Upper lobe of right lung (tissue), 1 donor: ENCODE data around the gene KLF13. TPM values are rescaled to one million over a fixed set of nuclear protein-coding genes. Genes with fewer than 3 reads are reported as not detected.
A peak's percentile ranks its signal among the peaks of the same experiment; 100 is the strongest.

Experiments used
- ATAC-seq: fragments of 200-7000 bp; cut with Tn5 transposase; one replicate; pipeline ENCODE4 v1.9.1; 2020; ENCODE audit warnings: mild to moderate bottlenecking, moderate library complexity
- DNase-seq: peaks from one replicate; pipeline ENCODE4 v3.0.0-alpha.2; 2020
- H3K27ac ChIP-seq: fragments of 200-600 bp; one replicate; pipeline ENCODE4 v1.8.0; 2022
- H3K27me3 ChIP-seq: fragments of 200-600 bp; one replicate; pipeline ENCODE4 v1.8.0; 2022; ENCODE audit warnings: mild to moderate bottlenecking
- H3K36me3 ChIP-seq: fragments of 200-600 bp; one replicate; pipeline ENCODE4 v1.8.0; 2022
- H3K4me1 ChIP-seq: fragments of 200-600 bp; one replicate; pipeline ENCODE4 v1.8.0; 2022
- H3K4me3 ChIP-seq: fragments of 200-600 bp; one replicate; pipeline ENCODE4 v1.8.0; 2022; ENCODE audit warnings: mild to moderate bottlenecking
- H3K9me3 ChIP-seq: fragments of 200-600 bp; one replicate; pipeline ENCODE4 v1.8.0; 2022
- intact Hi-C: fragments of 100-400 bp; cut with DNase I; formaldehyde crosslinking; loops from one replicate; pipeline ENCODE4 v1.11.0; 2022
- total RNA-seq: library from RNA; stranded (reverse); fragmentation: NEBNext Ultra II Directional; extraction: Animal tissue kit (Norgen Biotek cat#: 25700); gene quantifications from one replicate; pipeline ENCODE4 v1.2.1, GENCODE V29; 2021
- TF ChIP-seq, protein P1 (sequence below): fragments of 200-600 bp; IDR thresholded peaks from one replicate; pipeline ENCODE4 v1.8.0; 2022; ENCODE audit warnings: antibody characterized with exemption
- donor health status: DM: no; HTN: yes; CAD: no; lungs with severe emphysema.

Gene KLF13
- total RNA-seq, 1 donor from 2014 or later = 176 TPM

DNA sequence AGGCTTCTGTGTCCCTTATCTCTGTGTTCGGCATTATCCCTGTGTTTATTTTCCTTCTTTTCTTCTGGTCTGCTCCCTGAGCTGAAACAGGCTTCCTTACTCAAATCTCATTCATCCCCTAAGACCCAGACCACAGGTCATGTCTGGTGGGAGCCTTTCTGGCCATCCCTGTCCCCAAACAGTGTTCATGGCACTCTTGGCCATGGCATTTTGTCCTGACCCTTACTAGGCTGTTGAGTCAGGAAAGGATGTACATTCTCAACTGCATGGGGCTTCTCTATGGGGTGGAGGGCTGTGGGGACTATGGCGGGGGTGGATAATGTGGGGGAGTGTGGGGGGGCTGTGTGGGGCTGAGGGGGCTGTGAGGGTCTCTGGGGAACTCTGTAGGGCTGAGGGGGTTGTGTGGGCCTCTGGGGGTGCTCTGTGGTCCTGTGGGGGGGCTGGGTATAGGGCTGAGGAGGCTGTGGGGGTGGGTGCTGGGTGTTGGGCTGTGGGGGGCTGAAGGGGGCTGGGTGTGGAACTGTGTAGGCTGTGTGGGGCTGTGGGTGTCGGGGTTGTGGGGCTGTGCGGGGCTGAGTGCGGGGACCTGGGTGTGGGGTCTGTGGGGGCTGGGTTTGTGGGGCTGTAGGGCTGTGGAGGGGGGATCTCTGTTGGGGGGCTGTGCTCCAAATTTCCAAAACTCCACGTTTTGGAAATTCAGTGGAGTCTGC lies 64.3 kb downstream of the KLF13 start:
- intact Hi-C loops = no loop called here
- TF ChIP-seq, protein P1, sequence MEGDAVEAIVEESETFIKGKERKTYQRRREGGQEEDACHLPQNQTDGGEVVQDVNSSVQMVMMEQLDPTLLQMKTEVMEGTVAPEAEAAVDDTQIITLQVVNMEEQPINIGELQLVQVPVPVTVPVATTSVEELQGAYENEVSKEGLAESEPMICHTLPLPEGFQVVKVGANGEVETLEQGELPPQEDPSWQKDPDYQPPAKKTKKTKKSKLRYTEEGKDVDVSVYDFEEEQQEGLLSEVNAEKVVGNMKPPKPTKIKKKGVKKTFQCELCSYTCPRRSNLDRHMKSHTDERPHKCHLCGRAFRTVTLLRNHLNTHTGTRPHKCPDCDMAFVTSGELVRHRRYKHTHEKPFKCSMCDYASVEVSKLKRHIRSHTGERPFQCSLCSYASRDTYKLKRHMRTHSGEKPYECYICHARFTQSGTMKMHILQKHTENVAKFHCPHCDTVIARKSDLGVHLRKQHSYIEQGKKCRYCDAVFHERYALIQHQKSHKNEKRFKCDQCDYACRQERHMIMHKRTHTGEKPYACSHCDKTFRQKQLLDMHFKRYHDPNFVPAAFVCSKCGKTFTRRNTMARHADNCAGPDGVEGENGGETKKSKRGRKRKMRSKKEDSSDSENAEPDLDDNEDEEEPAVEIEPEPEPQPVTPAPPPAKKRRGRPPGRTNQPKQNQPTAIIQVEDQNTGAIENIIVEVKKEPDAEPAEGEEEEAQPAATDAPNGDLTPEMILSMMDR = no peak

DNA sequence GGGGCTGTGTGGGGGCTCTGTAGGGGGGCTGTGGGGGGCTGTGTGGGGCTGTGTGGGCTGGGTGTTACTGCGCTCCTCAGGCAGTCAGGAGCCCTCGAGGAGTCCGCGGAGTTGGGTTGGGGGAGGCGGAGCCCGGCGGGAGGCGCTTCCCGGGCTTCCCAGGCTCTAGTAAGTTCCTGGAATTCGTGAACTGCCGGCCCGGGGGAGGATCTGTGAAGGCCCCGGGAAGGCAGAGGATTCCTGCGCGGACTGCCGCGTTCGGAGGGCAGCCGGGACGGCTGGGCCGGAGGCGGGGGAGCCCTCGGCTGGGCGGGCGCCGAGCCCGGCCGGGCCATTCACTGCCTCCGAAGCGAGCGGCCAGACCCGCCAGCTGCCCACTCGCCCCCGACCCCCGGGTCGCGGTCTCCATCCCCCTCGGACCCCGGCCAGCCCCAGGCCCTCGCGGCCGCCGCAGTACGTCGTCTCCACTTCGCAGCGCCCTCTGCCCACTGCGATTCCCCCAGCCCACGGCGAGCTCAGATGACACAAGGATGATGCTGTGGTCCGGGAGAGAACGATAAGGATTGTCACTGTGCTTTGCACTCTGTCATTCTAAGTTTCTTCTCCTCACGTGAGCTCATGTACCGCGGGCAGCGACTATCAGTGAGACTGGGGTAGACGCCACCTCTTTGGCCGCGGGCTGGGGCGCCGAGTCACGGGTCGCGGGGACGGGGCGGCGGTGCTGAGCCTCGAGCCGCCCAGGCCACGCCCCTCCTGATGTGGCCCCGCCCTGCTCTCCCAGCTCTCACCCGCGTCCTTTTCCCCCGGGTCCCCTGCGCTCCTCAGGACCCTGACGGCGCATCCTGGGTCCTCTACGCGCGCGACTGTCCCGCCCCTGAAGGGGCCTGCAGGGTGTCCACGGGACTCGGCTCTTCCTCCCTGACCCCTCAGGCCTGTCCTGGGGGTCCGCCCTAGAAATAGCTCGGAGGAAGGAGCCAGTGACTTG lies 65.3 kb downstream of the KLF13 start:
- ATAC-seq (peak; percentile 86), DNase-seq (peak; percentile 95)
- Histone ChIP-seq H3K4me1 (peaks cover 15% of the 10 kb centered on the region), H3K27ac (peak overlapping the region; percentile 95), H3K4me3 (peak overlapping the region; percentile 82), H3K9me3 (no peaks in the 10 kb centered on the region), H3K27me3 (no peaks in the 10 kb centered on the region), H3K36me3 (no peaks in the 10 kb centered on the region)
- intact Hi-C loops = no loop called here
- TF ChIP-seq, protein P1 = no peak

More for the DNA sequence above, 64.3 kb downstream of the KLF13 start:
- H3K27ac ChIP-seq = peak overlapping the region; percentile 95
- no peak for ATAC-seq
- H3K4me3 ChIP-seq = peak overlapping the region; percentile 82
- no peak for DNase-seq
- no peaks in the 10 kb centered on the region for H3K9me3 ChIP-seq
- peaks cover 15% of the 10 kb centered on the region for H3K4me1 ChIP-seq
- no peaks in the 10 kb centered on the region for H3K36me3 ChIP-seq
- H3K27me3 ChIP-seq = no peaks in the 10 kb centered on the region

DNA sequence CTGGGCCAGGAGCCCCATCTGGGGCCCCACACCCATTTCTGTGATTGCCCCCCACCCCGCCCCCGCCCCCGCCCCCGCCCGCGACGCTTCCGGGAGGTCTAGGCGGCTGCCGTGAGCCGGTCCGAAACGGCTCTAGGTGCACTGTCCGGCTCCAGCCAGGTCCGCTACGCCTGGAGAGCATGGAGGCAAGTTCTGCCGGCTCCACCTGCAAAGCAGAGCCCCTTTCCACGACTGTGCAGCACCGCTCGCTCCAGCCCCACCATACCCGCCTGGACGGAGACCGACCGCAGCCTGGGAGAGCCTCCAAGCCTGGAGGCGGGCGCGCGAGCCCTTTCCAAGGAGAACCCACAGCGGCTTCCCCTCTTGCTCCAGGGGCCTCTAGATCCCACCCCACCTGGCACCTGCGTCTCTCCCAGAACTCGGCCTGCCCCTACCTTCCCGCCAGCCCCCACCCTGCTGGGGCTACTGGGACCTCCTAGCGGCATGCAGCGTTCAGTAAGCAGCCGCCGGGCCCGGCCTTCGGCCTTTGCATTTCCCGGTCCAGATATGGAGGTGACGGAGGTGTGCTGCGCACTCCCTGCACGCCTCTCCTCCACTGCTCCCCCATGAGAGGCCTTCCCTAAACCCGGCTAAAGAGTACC lies 66.2 kb downstream of the KLF13 start:
- Histone ChIP-seq H3K4me3 (peak overlapping the region; percentile 82), H3K4me1 (peaks cover 17% of the 10 kb centered on the region), H3K36me3 (no peaks in the 10 kb centered on the region), H3K9me3 (no peaks in the 10 kb centered on the region), H3K27ac (peak overlapping the region; percentile 95), H3K27me3 (no peaks in the 10 kb centered on the region)
- TF ChIP-seq, protein P1 = no peak
- intact Hi-C loops = no loop called here
- ATAC-seq = peak; percentile 23
- DNase-seq = no peak

GRCh38 chr15:31393444-31394091 lies 66.9 kb downstream of the KLF13 start:
- DNase-seq = no peak
- Histone ChIP-seq H3K9me3 (no peaks in the 10 kb centered on the region), H3K36me3 (no peaks in the 10 kb centered on the region), H3K27ac (peak overlapping the region; percentile 95), H3K4me1 (peaks cover 19% of the 10 kb centered on the region), H3K4me3 (peak overlapping the region; percentile 82), H3K27me3 (no peaks in the 10 kb centered on the region)
- no peak for ATAC-seq
- TF ChIP-seq, protein P1 = no peak
- intact Hi-C loops = no loop called here
